GM12891 (cell line): ENCODE results near the gene SLC25A29.

ENCODE experiments used
- POLR2A ChIP-seq: IDR thresholded peaks from 2 replicates; pipeline ENCODE4 v1.6.1; 2011; ENCODE audit warnings: low read depth, low read length, control low read depth
- POLR2AphosphoS5 ChIP-seq: IDR thresholded peaks from 2 replicates; pipeline ENCODE4 v1.6.1; 2011; ENCODE audit warnings: low read depth, low read length, control low read depth
- TAF1 ChIP-seq: IDR thresholded peaks from 2 replicates; pipeline ENCODE4 v1.6.1; 2011; ENCODE audit warnings: low read depth, low read length, control low read depth

- TF ChIP-seq POLR2A (0 out of 2 replicates have a peak, but pooled peaks have one; percentile 28), TAF1 (no peak), POLR2AphosphoS5 (peak; percentile 17; the same call in 1 of the 2 replicates)
These were observed 33.6 kb upstream of the SLC25A29 start for GRCh38 chr14:100339766-100340422.
